Kidney (tissue), 14 donors: Measurements from ENCODE around the gene B4GALNT3. TPM values are rescaled to one million over a fixed set of nuclear protein-coding genes. Genes with fewer than 3 reads are reported as not detected.

Source experiments
- DNase-seq, 5 donors: peaks; one replicate each; pipeline ENCODE4 v3.0.0-alpha.2; 2013 to 2020
- FAIRE-seq: peaks from 2 replicates; lab custom pipeline; 2012; peaks lifted over from hg19 to GRCh38; lab: Jason Lieb, UNC
- H3K27ac ChIP-seq, 2 donors: one replicate each; pipeline ENCODE4 v1.7.0; 2013; ENCODE audit warnings: low read depth in 2 of 2, low read length in 2 of 2, inconsistent platforms in 1 of 2
- H3K27me3 ChIP-seq: one replicate; pipeline ENCODE4 v1.7.1; 2013; ENCODE audit warnings: low read length, inconsistent platforms; ENCODE audit not compliant: control insufficient read depth, insufficient read depth
- H3K36me3 ChIP-seq, 3 donors: one replicate each; pipeline versions ENCODE4 v1.7.0 to v1.7.1; 2013; ENCODE audit warnings: low read length in 3 of 3, control low read depth in 1 of 3, inconsistent platforms in 1 of 3; ENCODE audit not compliant: insufficient read depth in 3 of 3, control insufficient read depth in 2 of 3
- H3K4me1 ChIP-seq, 3 donors: one replicate each; pipeline versions ENCODE4 v1.7.0 to v1.7.1; 2013; ENCODE audit warnings: low read length in 3 of 3, inconsistent platforms in 1 of 3, low read depth in 1 of 3; ENCODE audit not compliant: control insufficient read depth in 2 of 3, insufficient read depth in 2 of 3
- H3K4me3 ChIP-seq, 3 donors: one replicate each; pipeline versions ENCODE4 v1.7.0 to v1.8.1; 2013; ENCODE audit warnings: low read length in 3 of 3, control low read depth in 1 of 3, inconsistent platforms in 1 of 3
- H3K9ac ChIP-seq, 3 donors: one replicate each; pipeline versions ENCODE4 v1.7.0 to v1.7.1; 2013; ENCODE audit warnings: low read length in 3 of 3, control low read depth in 1 of 3, inconsistent platforms in 1 of 3
- H3K9me3 ChIP-seq, 3 donors: one replicate each; pipeline versions ENCODE4 v1.7.0 to v1.7.1; 2013; ENCODE audit warnings: low read length in 3 of 3, control low read depth in 1 of 3, inconsistent platforms in 1 of 3; ENCODE audit not compliant: control insufficient read depth in 2 of 3, insufficient read depth in 1 of 3
- CTCF ChIP-seq: IDR thresholded peaks from 3 replicates; pipeline ENCODE4 v1.5.1; 2012; ENCODE audit warnings: mild to moderate bottlenecking, moderate library complexity, borderline replicate concordance; ENCODE audit not compliant: insufficient read depth; ENCODE audit errors: extremely low read depth
- intact Hi-C: fragments of 100-400 bp; cut with DNase I; formaldehyde crosslinking; loops from one replicate; pipeline ENCODE4 v1.11.1; 2022
- polyA plus RNA-seq: library from polyadenylated mRNA; stranded (reverse); fragments of 350-450 nt; fragmentation: Illumina TruSeq; extraction: RNeasy Lipid Tissue Mini Kit (QIAGEN cat#74804); gene quantifications from one replicate; pipeline ENCODE4 v1.2.3, GENCODE V29; 2014; ENCODE audit warnings: low read depth, low replicate concordance; ENCODE audit not compliant: insufficient read depth
- total RNA-seq: library from RNA; stranded (reverse); fragmentation: NEBNext Ultra II Directional; extraction: Animal tissue kit (Norgen Biotek cat#: 25700); gene quantifications from one replicate; pipeline ENCODE4 v1.2.1, GENCODE V29; 2021
- donor health status: control.
- donor health status: control.
- donor health status: control.
- donor health status: control.
- donor health status: control.
- donor health status: DM: yes; HTN: yes; CAD: no.
- donor health status: Normal renal cell carcinoma (clear cell type).

The B4GALNT3 gene
- total and polyA plus RNA-seq, 2 donors from 2014 or later = 11.3 to 12.5 TPM

- no peak for TF ChIP-seq CTCF
- no peaks in the 10 kb centered on the region for H3K36me3 ChIP-seq
- no peak overlapping the region for H3K9ac ChIP-seq
- no peak overlapping the region for H3K4me3 ChIP-seq
- no peaks in the 10 kb centered on the region for H3K27me3 ChIP-seq
- H3K27ac ChIP-seq = no peak overlapping the region
- intact Hi-C loops = loop anchor here (5.0 kb wide), 1 partner anchor 93 kb away; no protein-coding TSS in a partner anchor
- no peaks in the 10 kb centered on the region for H3K4me1 ChIP-seq
- DNase-seq (no peak), FAIRE-seq (no peak)
- no peaks in the 10 kb centered on the region for H3K9me3 ChIP-seq
These were observed 85.3 kb downstream of the B4GALNT3 start for GRCh38 chr12:544941-545635.

GRCh38 chr12:545835-546234 lies 86.1 kb downstream of the B4GALNT3 start:
- Histone ChIP-seq H3K36me3 (no peaks in the 10 kb centered on the region), H3K4me3 (no peak overlapping the region), H3K9ac (no peak overlapping the region), H3K27ac (no peak overlapping the region), H3K27me3 (no peaks in the 10 kb centered on the region), H3K4me1 (no peaks in the 10 kb centered on the region), H3K9me3 (no peaks in the 10 kb centered on the region)
- DNase-seq = no peak
- intact Hi-C loops = loop anchor here (5.0 kb wide), 1 partner anchor 94 kb away; no protein-coding TSS in a partner anchor
- FAIRE-seq = no peak
- no peak for TF ChIP-seq CTCF

- Histone ChIP-seq H3K36me3 (no peaks in the 10 kb centered on the region), H3K4me3 (no peak overlapping the region), H3K9ac (no peak overlapping the region), H3K4me1 (no peaks in the 10 kb centered on the region), H3K9me3 (no peaks in the 10 kb centered on the region), H3K27ac (no peak overlapping the region), H3K27me3 (no peaks in the 10 kb centered on the region)
- DNase-seq (no peak), FAIRE-seq (no peak)
- intact Hi-C loops = loop anchor here (5.0 kb wide), 1 partner anchor 94 kb away; no protein-coding TSS in a partner anchor
- TF ChIP-seq CTCF = no peak
These were observed 86.7 kb downstream of the B4GALNT3 start for GRCh38 chr12:546265-546919.
